Measurements from ENCODE around the gene SOX18. TPM values are rescaled to one million over a fixed set of nuclear protein-coding genes. Genes with fewer than 3 reads are reported as not detected.

SOX18 gene
- total RNA-seq, 3 donors from 2014 or later (not counting 1 experiment from before 2014, with no cell fraction given) = not detected

DNA sequence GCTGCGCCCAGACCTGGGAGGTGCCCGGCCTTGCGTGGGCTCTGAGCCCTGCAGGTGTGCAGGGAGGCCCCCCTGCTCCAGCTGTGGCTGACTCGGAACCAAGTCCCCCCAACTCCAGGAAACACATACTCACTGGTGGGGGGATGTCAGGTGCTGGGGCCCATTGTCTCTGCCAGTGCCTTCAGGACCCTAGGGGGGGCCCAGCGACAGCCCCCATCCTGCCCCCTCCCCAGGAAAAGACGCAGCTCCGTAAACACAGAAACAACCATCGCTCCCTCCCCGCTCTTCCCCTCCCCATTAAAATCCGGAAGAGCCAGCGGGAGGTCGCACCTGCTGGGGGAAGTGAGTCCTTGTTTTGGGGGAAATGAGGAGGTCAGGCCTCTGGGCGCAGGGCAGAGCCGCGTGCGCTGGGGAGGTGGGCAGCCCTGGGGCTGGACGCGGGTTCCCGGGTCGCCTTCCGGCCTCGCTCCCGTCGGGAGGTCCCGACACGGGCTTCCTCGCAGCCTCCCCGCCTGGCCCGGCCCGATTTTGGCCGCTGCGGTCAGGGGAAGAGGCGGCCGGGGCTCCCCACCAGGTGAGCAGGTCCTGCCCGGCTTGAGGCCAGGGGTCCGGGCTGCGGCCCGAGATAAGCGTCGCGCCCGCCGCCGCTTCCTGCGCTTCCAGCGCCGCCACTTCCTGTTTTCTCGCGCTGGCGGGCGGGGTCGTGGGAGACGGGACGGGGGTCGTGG lies 7.2 kb downstream of the SOX18 start:
- peaks cover 24 to 29% of the 10 kb centered on the region in 2 donors for H3K27me3 Mint-ChIP-seq (ENCODE audit: low read depth in 2 of 2)
- H3K27ac Mint-ChIP-seq = no peak overlapping the region
- H3K4me1 Mint-ChIP-seq = peaks cover 5 to 15% of the 10 kb centered on the region in 2 donors
- peaks cover 30% of the 10 kb centered on the region for H3K27me3 ChIP-seq (ENCODE audit: control insufficient read depth, insufficient read depth, low read length)
- TF ChIP-seq CTCF (IDR thresholded peaks at IDR 0.05) = no peak
- peak in 1 of 2 donors; percentile 49 for DNase-seq
- H3K9me3 Mint-ChIP-seq = no peaks in the 10 kb centered on the region
- H3K36me3 ChIP-seq (ENCODE audit: control insufficient read depth, insufficient read depth, low read length) = no peaks in the 10 kb centered on the region
- no peak for ATAC-seq
- no peaks in the 10 kb centered on the region for H3K9me3 ChIP-seq (ENCODE audit: control insufficient read depth, insufficient read depth, low read length)
- peaks cover 45% of the 10 kb centered on the region for H3K4me1 ChIP-seq (ENCODE audit: control insufficient read depth, insufficient read depth, low read length)
- no peak overlapping the region for H3K27ac ChIP-seq (ENCODE audit: low read length)
- WGBS (ENCODE audit: insufficient coverage) = 0% methylated on average over 41 of the region's 55 CpGs
- H3K36me3 Mint-ChIP-seq = no peaks in the 10 kb centered on the region
- H3K4me3 ChIP-seq (ENCODE audit: low read length) = peak overlapping the region; percentile 25
- peak overlapping the region; percentile 42 for H3K4me3 Mint-ChIP-seq
- intact Hi-C loops (cut with micrococcal nuclease) = no loop called here

DNA sequence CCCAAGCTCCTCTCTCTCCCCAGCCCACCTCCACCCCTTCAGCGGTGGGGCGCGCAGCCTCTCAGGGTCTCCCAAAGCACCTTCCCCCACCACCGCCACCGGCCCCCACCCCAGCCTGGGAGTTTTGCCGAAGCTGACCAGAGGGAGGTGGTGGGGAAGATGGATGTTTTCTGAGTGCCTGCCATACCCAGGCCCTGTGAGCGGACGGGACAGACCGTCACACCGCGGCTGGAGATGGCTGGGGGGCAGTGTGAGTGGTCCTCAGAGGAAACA lies 7.7 kb downstream of the SOX18 start:
- ATAC-seq (no peak), DNase-seq (no peak)
- H3K27ac Mint-ChIP-seq = no peak overlapping the region
- peaks cover 20 to 27% of the 10 kb centered on the region in 2 donors for H3K27me3 Mint-ChIP-seq (ENCODE audit: low read depth in 2 of 2)
- Histone ChIP-seq H3K9me3 (ENCODE audit: control insufficient read depth, insufficient read depth, low read length) (no peaks in the 10 kb centered on the region), H3K36me3 (ENCODE audit: control insufficient read depth, insufficient read depth, low read length) (no peaks in the 10 kb centered on the region), H3K27ac (ENCODE audit: low read length) (no peak overlapping the region), H3K27me3 (ENCODE audit: control insufficient read depth, insufficient read depth, low read length) (peaks cover 32% of the 10 kb centered on the region), H3K4me1 (ENCODE audit: control insufficient read depth, insufficient read depth, low read length) (peaks cover 49% of the 10 kb centered on the region), H3K4me3 (ENCODE audit: low read length) (peak overlapping the region; percentile 25)
- H3K4me3 Mint-ChIP-seq = no peak overlapping the region
- WGBS (ENCODE audit: insufficient coverage) = 18% methylated on average over 6 of the region's 11 CpGs
- no peak for TF ChIP-seq CTCF (IDR thresholded peaks at IDR 0.05)
- H3K4me1 Mint-ChIP-seq = peaks cover 5 to 15% of the 10 kb centered on the region in 2 donors
- H3K9me3 Mint-ChIP-seq = no peaks in the 10 kb centered on the region
- H3K36me3 Mint-ChIP-seq = no peaks in the 10 kb centered on the region
- intact Hi-C loops (cut with micrococcal nuclease) = no loop called here

DNA sequence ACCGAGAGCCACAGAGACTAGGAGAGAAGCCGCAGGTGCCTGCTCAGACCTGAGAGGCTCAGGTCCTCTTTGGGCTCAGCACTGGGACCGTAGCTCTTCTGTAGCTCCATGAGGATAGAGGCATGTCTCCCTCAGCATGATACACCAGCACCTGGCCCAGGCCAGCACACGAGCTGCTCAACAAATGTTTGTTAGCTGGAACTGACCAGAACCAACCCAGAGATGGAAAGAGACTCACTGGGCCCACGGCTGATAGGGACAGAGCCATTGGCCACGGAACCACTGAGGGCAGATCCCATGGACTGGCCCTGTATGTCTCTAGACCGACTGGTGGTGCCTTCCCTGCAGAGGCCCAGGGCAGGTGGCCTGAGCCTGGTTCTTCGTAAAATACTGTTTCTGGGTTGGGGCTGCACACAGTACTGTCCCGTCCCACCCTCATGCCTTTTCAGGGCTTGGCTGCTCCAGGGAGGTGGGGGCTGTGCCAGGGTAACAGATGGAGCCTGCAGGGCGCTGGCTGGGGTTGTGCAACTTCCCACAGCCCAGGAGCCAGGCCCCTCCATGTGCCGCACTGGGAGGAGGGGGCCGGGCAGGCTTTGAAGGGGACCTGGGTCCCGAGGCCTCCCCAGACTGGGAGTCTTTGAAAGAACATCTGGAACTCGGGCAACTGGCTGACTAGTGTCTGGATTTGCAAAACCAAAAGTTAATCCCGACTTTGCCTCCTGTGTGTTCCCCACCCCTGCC lies 8.2 kb downstream of the SOX18 start:
- H3K4me3 ChIP-seq (ENCODE audit: low read length) = no peak overlapping the region
- WGBS (ENCODE audit: insufficient coverage) = 53% methylated on average over 15 of the region's 15 CpGs
- Mint-ChIP-seq H3K4me3 (peak overlapping the region; percentile 3), H3K27ac (no peak overlapping the region), H3K36me3 (no peaks in the 10 kb centered on the region), H3K4me1 (peaks cover 5 to 15% of the 10 kb centered on the region in 2 donors), H3K9me3 (no peaks in the 10 kb centered on the region), H3K27me3 (ENCODE audit: low read depth in 2 of 2) (peaks cover 15 to 22% of the 10 kb centered on the region in 2 donors)
- DNase-seq (no peak), ATAC-seq (no peak)
- peaks cover 36% of the 10 kb centered on the region for H3K27me3 ChIP-seq (ENCODE audit: control insufficient read depth, insufficient read depth, low read length)
- intact Hi-C loops (cut with micrococcal nuclease) = no loop called here
- H3K9me3 ChIP-seq (ENCODE audit: control insufficient read depth, insufficient read depth, low read length) = no peaks in the 10 kb centered on the region
- peaks cover 54% of the 10 kb centered on the region for H3K4me1 ChIP-seq (ENCODE audit: control insufficient read depth, insufficient read depth, low read length)
- TF ChIP-seq CTCF (IDR thresholded peaks at IDR 0.05) = no peak
- no peak overlapping the region for H3K27ac ChIP-seq (ENCODE audit: low read length)
- H3K36me3 ChIP-seq (ENCODE audit: control insufficient read depth, insufficient read depth, low read length) = no peaks in the 10 kb centered on the region

Measured in natural killer cell (primary cell).